Right lobe of liver (tissue), 4 donors: ENCODE results near the gene C9orf50.

Experiments used
- POLR2A ChIP-seq: fragments of 450-650 bp; IDR thresholded peaks from one replicate; pipeline ENCODE4 v1.6.1; 2017; ENCODE audit warnings: antibody characterized with exemption, mild to moderate bottlenecking
- TF ChIP-seq, protein P1 (sequence below), 4 donors: fragments of 200-600 bp in 3 of 4; fragments of 450-650 bp in 1 of 4; IDR thresholded peaks; one replicate each; pipeline versions ENCODE4 v1.5.1 to v1.8.0; 2016 to 2022; ENCODE audit warnings: antibody characterized with exemption in 4 of 4, mild to moderate bottlenecking in 2 of 4
- donor health status: DM: no; HTN: no; CAD: no.
- donor health status: DM: no; HTN: no; CAD: no.
- donor health status: DM: no; HTN: yes; CAD: no.

DNA sequence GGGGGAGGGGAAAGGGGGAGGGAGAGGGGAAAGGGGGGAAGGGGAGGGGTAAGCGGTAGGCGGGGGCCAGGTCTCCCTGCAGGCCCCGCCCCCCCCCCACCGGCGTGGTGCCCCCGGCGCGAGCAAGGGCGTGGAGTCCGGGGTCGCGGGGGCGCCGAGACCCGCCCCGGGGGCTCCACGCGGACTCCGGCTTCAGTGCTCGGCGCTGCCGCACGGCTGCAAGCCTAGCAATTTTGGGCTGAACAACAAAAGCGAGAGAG lies 10.8 kb downstream of the C9orf50 start:
- TF ChIP-seq, protein P1, sequence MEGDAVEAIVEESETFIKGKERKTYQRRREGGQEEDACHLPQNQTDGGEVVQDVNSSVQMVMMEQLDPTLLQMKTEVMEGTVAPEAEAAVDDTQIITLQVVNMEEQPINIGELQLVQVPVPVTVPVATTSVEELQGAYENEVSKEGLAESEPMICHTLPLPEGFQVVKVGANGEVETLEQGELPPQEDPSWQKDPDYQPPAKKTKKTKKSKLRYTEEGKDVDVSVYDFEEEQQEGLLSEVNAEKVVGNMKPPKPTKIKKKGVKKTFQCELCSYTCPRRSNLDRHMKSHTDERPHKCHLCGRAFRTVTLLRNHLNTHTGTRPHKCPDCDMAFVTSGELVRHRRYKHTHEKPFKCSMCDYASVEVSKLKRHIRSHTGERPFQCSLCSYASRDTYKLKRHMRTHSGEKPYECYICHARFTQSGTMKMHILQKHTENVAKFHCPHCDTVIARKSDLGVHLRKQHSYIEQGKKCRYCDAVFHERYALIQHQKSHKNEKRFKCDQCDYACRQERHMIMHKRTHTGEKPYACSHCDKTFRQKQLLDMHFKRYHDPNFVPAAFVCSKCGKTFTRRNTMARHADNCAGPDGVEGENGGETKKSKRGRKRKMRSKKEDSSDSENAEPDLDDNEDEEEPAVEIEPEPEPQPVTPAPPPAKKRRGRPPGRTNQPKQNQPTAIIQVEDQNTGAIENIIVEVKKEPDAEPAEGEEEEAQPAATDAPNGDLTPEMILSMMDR (IDR thresholded peaks at IDR 0.05): no peak
- TF ChIP-seq POLR2A: no peak
